H9 (cell line): ENCODE data around the gene GATAD2B. TPM values are rescaled to one million over a fixed set of nuclear protein-coding genes. Genes with fewer than 3 reads are reported as not detected.

Experiments
- DNase-seq: peaks from one replicate; pipeline ENCODE4 v3.0.0-alpha.2; 2017
- H2AFZ ChIP-seq: one replicate; pipeline ENCODE4 v1.6.1; 2013; ENCODE audit warnings: mild to moderate bottlenecking, low read length, control low read depth, moderate library complexity
- H2AK5ac ChIP-seq: 2 replicates; pipeline ENCODE4 v1.6.1; 2013; ENCODE audit warnings: low read length, control low read depth, mixed read lengths; ENCODE audit not compliant: insufficient read length
- H2BK120ac ChIP-seq: one replicate; pipeline ENCODE4 v1.6.1; 2013; ENCODE audit warnings: low read depth, mild to moderate bottlenecking, low read length, control low read depth, inconsistent platforms; ENCODE audit not compliant: poor library complexity, severe bottlenecking
- H2BK12ac ChIP-seq: 2 replicates; pipeline ENCODE4 v1.6.1; 2013; ENCODE audit warnings: low read length, control low read depth, mixed read lengths, low read depth; ENCODE audit not compliant: insufficient read length
- H2BK15ac ChIP-seq: 2 replicates; pipeline ENCODE4 v1.6.1; 2013; ENCODE audit warnings: low read depth, low read length, control low read depth
- H2BK20ac ChIP-seq: one replicate; pipeline ENCODE4 v1.6.1; 2013; ENCODE audit warnings: low read depth, mild to moderate bottlenecking, low read length, control low read depth, inconsistent platforms; ENCODE audit not compliant: poor library complexity, severe bottlenecking
- H2BK5ac ChIP-seq: 2 replicates; pipeline ENCODE4 v1.6.1; 2013; ENCODE audit warnings: low read length, control low read depth, mixed read lengths; ENCODE audit not compliant: insufficient read length
- H3K14ac ChIP-seq: 2 replicates; pipeline ENCODE4 v1.6.1; 2013; ENCODE audit warnings: low read length, control low read depth; ENCODE audit not compliant: insufficient read depth
- H3K18ac ChIP-seq: 2 replicates; pipeline ENCODE4 v1.6.1; 2013; ENCODE audit warnings: low read depth, mild to moderate bottlenecking, mixed read lengths, low read length, control low read depth; ENCODE audit not compliant: insufficient read length
- H3K23ac ChIP-seq: 2 replicates; pipeline ENCODE4 v1.6.1; 2013; ENCODE audit warnings: low read length, control low read depth, mixed read lengths, low read depth; ENCODE audit not compliant: insufficient read length
- H3K23me2 ChIP-seq: 2 replicates; pipeline ENCODE4 v1.6.1; 2013; ENCODE audit warnings: low read depth, mild to moderate bottlenecking, mixed read lengths, low read length, control low read depth; ENCODE audit not compliant: insufficient read length, poor library complexity, severe bottlenecking
- H3K27ac ChIP-seq: 2 replicates; pipeline ENCODE4 v1.5.1; 2013; ENCODE audit warnings: low read length, control low read depth, mixed read lengths, low read depth; ENCODE audit not compliant: insufficient read length
- H3K27me3 ChIP-seq: 2 replicates; pipeline ENCODE4 v1.6.1; 2013; ENCODE audit warnings: low read length, control low read depth, inconsistent platforms; ENCODE audit not compliant: insufficient read depth
- H3K4ac ChIP-seq: 2 replicates; pipeline ENCODE4 v1.6.1; 2013; ENCODE audit warnings: low read depth, mild to moderate bottlenecking, control low read depth, inconsistent platforms, low read length, moderate library complexity
- H3K4me1 ChIP-seq: 2 replicates; pipeline ENCODE4 v1.6.1; 2013; ENCODE audit warnings: low read length, control low read depth, inconsistent platforms; ENCODE audit not compliant: insufficient read depth
- H3K4me2 ChIP-seq: 2 replicates; pipeline ENCODE4 v1.6.1; 2013; ENCODE audit warnings: low read length, control low read depth, mixed read lengths; ENCODE audit not compliant: insufficient read length, insufficient read depth
- H3K56ac ChIP-seq: 2 replicates; pipeline ENCODE4 v1.6.1; 2013; ENCODE audit warnings: low read depth, mild to moderate bottlenecking, mixed read lengths, low read length, control low read depth; ENCODE audit not compliant: insufficient read length
- H3K79me1 ChIP-seq: 2 replicates; pipeline ENCODE4 v1.6.1; 2013; ENCODE audit warnings: low read depth, mild to moderate bottlenecking, moderate library complexity, low read length, control low read depth, inconsistent platforms; ENCODE audit not compliant: insufficient read depth, poor library complexity, severe bottlenecking
- H3K79me2 ChIP-seq: 2 replicates; pipeline ENCODE4 v1.6.1; 2013; ENCODE audit warnings: low read length, control low read depth, inconsistent platforms; ENCODE audit not compliant: insufficient read depth
- H3K9ac ChIP-seq: 2 replicates; pipeline ENCODE4 v1.6.1; 2013; ENCODE audit warnings: low read length, control low read depth, mixed read lengths; ENCODE audit not compliant: insufficient read length; ENCODE audit errors: extremely low read depth
- H3K9me3 ChIP-seq: one replicate; pipeline ENCODE4 v1.6.1; 2013; ENCODE audit warnings: low read depth, low read length, inconsistent platforms; ENCODE audit not compliant: control insufficient read depth
- H3T11ph ChIP-seq: one replicate; pipeline ENCODE4 v1.6.1; 2013; ENCODE audit warnings: mild to moderate bottlenecking, low read length, control low read depth, inconsistent platforms
- H4K20me1 ChIP-seq: one replicate; pipeline ENCODE4 v1.6.1; 2013; ENCODE audit not compliant: control insufficient read depth, insufficient read length, insufficient read depth
- H4K5ac ChIP-seq: 2 replicates; pipeline ENCODE4 v1.6.1; 2013; ENCODE audit warnings: low read depth, mild to moderate bottlenecking, mixed read lengths, low read length, control low read depth; ENCODE audit not compliant: insufficient read length
- H4K8ac ChIP-seq: replicated peaks from 2 replicates; pipeline ENCODE4 v1.6.1; 2013; ENCODE audit warnings: low read length, control low read depth, mixed read lengths, low read depth; ENCODE audit not compliant: insufficient read length
- H4K91ac ChIP-seq: 2 replicates; pipeline ENCODE4 v1.6.1; 2013; ENCODE audit warnings: low read depth, mild to moderate bottlenecking, moderate library complexity, mixed read lengths, low read length, control low read depth; ENCODE audit not compliant: insufficient read length
- H3K27ac Mint-ChIP-seq, 3 experiments: 2 replicates in 2 of 3; 3 replicates in 1 of 3; pipeline ENCODE4 v1.8.0; 2020 to 2021; ENCODE audit warnings: mixed read lengths in 3 of 3, mild to moderate bottlenecking in 1 of 3, moderate library complexity in 1 of 3
- H3K27me3 Mint-ChIP-seq: 2 replicates; pipeline ENCODE4 v1.8.0; 2021; ENCODE audit warnings: low read depth, mild to moderate bottlenecking, moderate library complexity, mixed read lengths
- H3K36me3 Mint-ChIP-seq, 3 experiments: 2 replicates in 2 of 3; 3 replicates in 1 of 3; pipeline ENCODE4 v1.8.0; 2020 to 2021; ENCODE audit warnings: low read depth in 3 of 3, mixed read lengths in 3 of 3; ENCODE audit not compliant: insufficient read depth in 1 of 3
- H3K4me1 Mint-ChIP-seq, 2 experiments: 2 replicates each; pipeline ENCODE4 v1.8.0; 2020; ENCODE audit warnings: mixed read lengths in 2 of 2
- H3K4me3 Mint-ChIP-seq, 2 experiments: 2 replicates in 1 of 2; 3 replicates in 1 of 2; pipeline ENCODE4 v1.8.0; 2020 to 2021; ENCODE audit warnings: mild to moderate bottlenecking in 2 of 2, mixed read lengths in 2 of 2, moderate library complexity in 1 of 2
- H3K9me3 Mint-ChIP-seq, 2 experiments: 2 replicates in 1 of 2; 3 replicates in 1 of 2; pipeline ENCODE4 v1.8.0; 2020; ENCODE audit warnings: mild to moderate bottlenecking in 2 of 2, mixed read lengths in 2 of 2, moderate library complexity in 1 of 2
- CTCF ChIP-seq: fragments of 200-600 bp; sonication (generic); conservative IDR thresholded peaks from 3 replicates; pipeline ENCODE4 v1.8.0; 2021; ENCODE audit warnings: antibody characterized with exemption, mild to moderate bottlenecking
- WGBS: extraction: QIAGEN DNeasy Blood & Tissue Kit; methylation state at CpG from one replicate; pipeline ENCODE4 v1.1.7; 2013; ENCODE audit warnings: missing lambda C conversion rate, low lambda C conversion rate, mixed read lengths; ENCODE audit not compliant: insufficient read length; ENCODE audit errors: extremely low coverage; 5-methylcytosine and 5-hydroxymethylcytosine counted together
- total RNA-seq: library from RNA; stranded (reverse); gene quantifications from 2 replicates; pipeline ENCODE4 v1.2.1, GENCODE V29; 2021

GATAD2B gene
- total RNA-seq, 1 experiment from 2014 or later: 44.1 TPM

DNA sequence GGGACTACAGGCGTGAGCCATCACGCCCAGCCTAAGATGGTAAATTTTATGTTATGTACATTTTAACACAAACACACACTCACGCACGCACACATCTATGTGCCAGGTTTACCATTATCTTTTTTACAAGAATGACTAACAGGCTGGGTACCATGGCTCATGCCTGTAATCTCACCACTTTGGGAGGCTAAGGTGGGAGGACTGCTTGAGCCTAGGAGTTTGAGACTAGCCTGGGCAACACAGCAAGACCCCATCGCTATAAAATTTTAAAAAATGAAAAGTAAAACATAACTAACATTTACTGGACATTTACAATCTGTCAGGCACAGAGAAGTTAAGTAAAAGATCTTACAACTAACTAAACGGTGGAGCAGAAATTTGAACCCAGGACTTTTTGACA lies 14.7 kb downstream of the GATAD2B start:
- H3K18ac ChIP-seq: no peak overlapping the region
- no peak for TF ChIP-seq CTCF
- peaks cover 10% of the 10 kb centered on the region for H3K79me1 ChIP-seq
- H4K20me1 ChIP-seq: no peaks in the 10 kb centered on the region
- H3K4me3 Mint-ChIP-seq: no peak overlapping the region
- H3K4me1 Mint-ChIP-seq: peaks cover 0 to 6% of the 10 kb centered on the region in 2 experiments; a peak in 1 of 4 replicates
- H3K36me3 Mint-ChIP-seq: peaks cover 10 to 33% (median 26%) of the 10 kb centered on the region in 3 experiments
- no peaks in the 10 kb centered on the region; a peak in 1 of 5 replicates for H3K9me3 Mint-ChIP-seq
- no CpG with 5 or more reads among the region's 6 CpGs for WGBS
- no peak overlapping the region for H3K27ac ChIP-seq
- H2BK120ac ChIP-seq: no peak overlapping the region
- H2BK5ac ChIP-seq: no peak overlapping the region
- H2BK15ac ChIP-seq: no peak overlapping the region
- no peaks in the 10 kb centered on the region for H3K9me3 ChIP-seq
- no peak overlapping the region for H3K56ac ChIP-seq
- no peak overlapping the region for H2BK12ac ChIP-seq
- H3K79me2 ChIP-seq: peaks cover 28% of the 10 kb centered on the region; the same call in 1 of the 2 replicates
- H3K14ac ChIP-seq: no peak overlapping the region
- no peak overlapping the region for H4K8ac ChIP-seq
- H3K27ac Mint-ChIP-seq: no peak overlapping the region
- no peak overlapping the region for H4K5ac ChIP-seq
- no peak overlapping the region for H2AK5ac ChIP-seq
- H2AFZ ChIP-seq: no peak overlapping the region
- H3K4ac ChIP-seq: no peak overlapping the region
- H3K27me3 Mint-ChIP-seq: no peaks in the 10 kb centered on the region
- no peak overlapping the region for H4K91ac ChIP-seq
- H2BK20ac ChIP-seq: no peak overlapping the region
- no peaks in the 10 kb centered on the region for H3K23me2 ChIP-seq
- H3K4me2 ChIP-seq: no peak overlapping the region
- no peak overlapping the region for H3K9ac ChIP-seq
- H3K23ac ChIP-seq: no peak overlapping the region
- H3T11ph ChIP-seq: no peak overlapping the region
- no peaks in the 10 kb centered on the region for H3K27me3 ChIP-seq
- DNase-seq: no peak
- no peaks in the 10 kb centered on the region for H3K4me1 ChIP-seq
